WERI-Rb-1 (cell line): ENCODE results near the gene THSD7B.
"Not testable (repeated sequence)": the region's sequence is repeated elsewhere in the genome, so short reads cannot be mapped to it uniquely, and the experiment has no call there.

Experiments
- DNase-seq: peaks from one replicate; pipeline ENCODE4 v3.0.0-alpha.2; 2020
- H3K27ac ChIP-seq: fragments of 250-450 bp; sonication (Bioruptor Pico); 2 replicates; pipeline ENCODE4 v1.5.1; 2020; ENCODE audit warnings: mild to moderate bottlenecking, moderate library complexity
- H3K27me3 ChIP-seq: fragments of 250-450 bp; sonication (Bioruptor Pico); 2 replicates; pipeline ENCODE4 v1.5.1; 2021; ENCODE audit warnings: mild to moderate bottlenecking, low read depth, moderate library complexity; ENCODE audit not compliant: insufficient read depth, severe bottlenecking
- H3K36me3 ChIP-seq: fragments of 250-450 bp; sonication (Bioruptor Pico); 2 replicates; pipeline ENCODE4 v1.5.1; 2020; ENCODE audit warnings: mild to moderate bottlenecking, moderate library complexity
- H3K4me3 ChIP-seq: 2 replicates; pipeline ENCODE4 v1.5.1; 2011; ENCODE audit warnings: low read depth, mild to moderate bottlenecking, control low read depth, low read length
- H3K9me3 ChIP-seq: fragments of 250-450 bp; sonication (Bioruptor Pico); 2 replicates; pipeline ENCODE4 v1.5.1; 2021; ENCODE audit warnings: mild to moderate bottlenecking, moderate library complexity; ENCODE audit not compliant: severe bottlenecking
- CTCF ChIP-seq: IDR thresholded peaks from 2 replicates; pipeline ENCODE4 v1.5.1; 2011; ENCODE audit warnings: low read depth, mild to moderate bottlenecking, control low read depth, inconsistent platforms, low read length

THSD7B gene

GRCh38 chr2:136738044-136738443 is 27.3 kb upstream of the THSD7B start:
- Histone ChIP-seq H3K27me3 (no peaks in the 10 kb centered on the region), H3K4me3 (no peak overlapping the region), H3K36me3 (no peaks in the 10 kb centered on the region), H3K9me3 (no peaks in the 10 kb centered on the region), H3K27ac (no peak overlapping the region)
- TF ChIP-seq CTCF: no peak
- no peak for DNase-seq

- Histone ChIP-seq H3K4me3 (no peak overlapping the region), H3K9me3 (no peaks in the 10 kb centered on the region), H3K36me3 (no peaks in the 10 kb centered on the region), H3K27me3 (no peaks in the 10 kb centered on the region), H3K27ac (no peak overlapping the region)
- DNase-seq: no peak
- no peak for TF ChIP-seq CTCF
Observed at GRCh38 chr2:136741471-136741870, 23.9 kb upstream of the THSD7B start.

- Histone ChIP-seq H3K27ac (no peak overlapping the region), H3K27me3 (no peaks in the 10 kb centered on the region), H3K4me3 (no peak overlapping the region), H3K9me3 (no peaks in the 10 kb centered on the region), H3K36me3 (no peaks in the 10 kb centered on the region)
- no peak for DNase-seq
- TF ChIP-seq CTCF: no peak
Observed at GRCh38 chr2:136750065-136750464, 15.3 kb upstream of the THSD7B start.

GRCh38 chr2:136751406-136751805 is 13.9 kb upstream of the THSD7B start:
- Histone ChIP-seq H3K9me3 (no peaks in the 10 kb centered on the region), H3K27ac (no peak overlapping the region), H3K36me3 (no peaks in the 10 kb centered on the region), H3K27me3 (no peaks in the 10 kb centered on the region), H3K4me3 (no peak overlapping the region)
- no peak for DNase-seq
- TF ChIP-seq CTCF: no peak

- DNase-seq, H3K27me3 ChIP-seq, H3K9me3 ChIP-seq, H3K4me3 ChIP-seq, H3K36me3 ChIP-seq, H3K27ac ChIP-seq: not testable (repeated sequence)
Observed at GRCh38 chr2:136758504-136758903, 6.8 kb upstream of the THSD7B start.

- Histone ChIP-seq H3K4me3 (peak overlapping the region; percentile 51), H3K9me3 (no peaks in the 10 kb centered on the region), H3K27me3 (peaks cover 9% of the 10 kb centered on the region), H3K36me3 (no peaks in the 10 kb centered on the region), H3K27ac (no peak overlapping the region)
- TF ChIP-seq CTCF: no peak
- DNase-seq: peak; percentile 26
Observed at GRCh38 chr2:136764452-136765255, 691 bp upstream of the THSD7B start.
